Measurements from ENCODE around the gene WDFY4.

Gene WDFY4

GRCh38 chr10:48690791-48691660 lies 6.4 kb downstream of the WDFY4 start:
- no peak for DNase-seq

DNA sequence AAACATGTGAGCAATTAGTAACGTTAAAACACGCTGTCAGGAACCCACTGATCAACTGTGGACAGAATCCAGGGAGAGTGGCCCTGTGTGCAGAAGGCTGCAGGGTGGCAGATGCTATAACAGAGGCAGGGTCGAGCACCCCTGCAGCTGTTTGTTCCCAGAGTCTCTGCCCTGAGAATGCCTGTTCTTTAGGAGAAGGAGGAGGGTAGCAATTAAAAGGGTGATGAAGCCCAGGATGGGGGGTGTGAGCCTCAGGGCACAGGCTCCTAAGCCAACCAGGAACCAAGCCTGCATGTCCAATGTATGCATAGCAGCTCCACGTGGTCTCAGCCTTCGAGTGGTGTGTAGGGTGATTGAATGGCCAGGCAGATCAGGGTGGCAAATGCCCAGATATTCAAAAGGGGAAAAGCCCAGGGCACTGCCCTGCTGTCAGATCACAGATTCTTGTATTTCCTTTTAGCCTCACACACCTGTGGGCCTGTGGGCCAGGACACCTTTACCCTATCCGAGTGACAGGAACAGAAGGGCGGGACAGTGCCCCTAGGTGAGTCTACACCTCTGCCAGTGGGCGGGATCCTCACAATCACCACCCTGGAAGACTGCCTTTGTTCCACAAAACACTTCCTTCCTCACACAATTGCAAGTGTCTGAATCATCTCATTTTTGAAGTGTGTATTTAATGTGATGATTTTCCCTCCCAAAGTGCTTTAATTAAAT lies 7.3 kb downstream of the WDFY4 start:
- no peak for DNase-seq

DNA sequence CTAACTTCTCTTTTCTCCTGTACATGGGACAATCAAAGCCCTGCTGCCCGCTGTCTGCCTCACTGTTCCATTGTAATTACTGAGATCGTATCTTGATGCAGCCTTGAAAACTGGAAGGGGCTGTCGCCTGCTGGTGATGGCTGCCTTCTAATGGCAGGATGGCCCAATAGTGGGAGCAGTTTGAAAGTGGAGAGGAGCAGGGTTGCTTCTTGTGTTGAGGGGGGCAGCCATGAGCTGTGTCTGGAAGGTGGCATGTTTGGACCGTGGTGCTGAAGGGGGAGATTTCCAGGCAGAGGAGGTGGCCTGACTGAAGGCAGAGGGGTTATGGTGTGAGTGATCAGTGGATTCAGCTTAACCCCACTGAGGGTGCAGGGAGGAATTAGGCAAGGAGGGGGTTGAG lies 8.1 kb downstream of the WDFY4 start:
- no peak for DNase-seq

DNA sequence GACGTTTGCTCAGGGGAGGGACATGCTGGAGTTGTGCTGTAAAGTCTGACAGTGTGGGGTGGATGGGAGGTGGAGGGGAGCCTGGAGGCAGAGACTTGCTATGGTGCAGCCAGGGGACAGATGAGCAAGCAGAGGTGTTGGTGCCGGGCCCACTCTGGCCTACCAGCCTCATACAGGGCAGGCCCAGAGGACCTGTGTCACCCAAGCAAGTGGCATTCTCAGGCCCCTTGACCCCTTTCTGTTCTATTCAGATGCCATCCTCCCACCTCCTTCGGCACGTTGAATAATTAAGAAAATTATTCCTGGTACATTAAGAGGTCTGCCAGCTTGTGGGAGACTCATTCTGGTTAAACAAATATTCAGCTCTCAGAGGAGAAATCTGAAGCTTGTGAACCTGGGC lies 8.5 kb downstream of the WDFY4 start:
- no peak for DNase-seq

DNA sequence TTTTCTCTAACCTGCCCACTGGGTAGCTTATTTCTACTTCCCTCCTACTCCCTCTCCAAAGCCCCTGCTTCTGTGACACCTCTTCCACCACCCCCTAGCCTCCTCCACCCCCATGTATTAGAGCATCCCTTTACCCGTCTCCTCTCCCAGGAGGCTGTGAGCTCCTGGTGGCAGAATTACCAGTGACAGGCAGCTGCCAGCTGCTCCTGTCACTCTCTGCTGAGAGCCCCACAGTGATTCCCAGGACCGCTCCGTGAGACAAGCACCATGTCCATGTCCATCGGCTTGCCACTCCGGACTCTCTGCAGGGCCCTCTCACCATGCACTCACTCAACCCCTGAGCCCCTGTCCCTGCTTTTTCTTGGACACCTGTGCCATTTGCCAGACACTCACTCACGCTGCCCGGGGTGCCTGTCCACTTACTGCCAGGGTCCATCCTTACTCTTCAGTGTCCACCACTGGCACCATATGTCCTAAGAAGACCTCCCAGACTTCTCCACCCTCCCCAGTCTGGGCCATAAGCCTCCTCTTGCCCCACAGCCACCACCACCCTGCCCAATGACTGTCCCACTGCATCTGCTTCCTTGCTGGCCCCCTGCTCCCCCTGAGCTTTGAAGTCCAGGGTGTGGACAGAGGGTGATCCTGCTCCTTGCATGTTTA lies 9.8 kb downstream of the WDFY4 start:
- no peak for DNase-seq

DNA sequence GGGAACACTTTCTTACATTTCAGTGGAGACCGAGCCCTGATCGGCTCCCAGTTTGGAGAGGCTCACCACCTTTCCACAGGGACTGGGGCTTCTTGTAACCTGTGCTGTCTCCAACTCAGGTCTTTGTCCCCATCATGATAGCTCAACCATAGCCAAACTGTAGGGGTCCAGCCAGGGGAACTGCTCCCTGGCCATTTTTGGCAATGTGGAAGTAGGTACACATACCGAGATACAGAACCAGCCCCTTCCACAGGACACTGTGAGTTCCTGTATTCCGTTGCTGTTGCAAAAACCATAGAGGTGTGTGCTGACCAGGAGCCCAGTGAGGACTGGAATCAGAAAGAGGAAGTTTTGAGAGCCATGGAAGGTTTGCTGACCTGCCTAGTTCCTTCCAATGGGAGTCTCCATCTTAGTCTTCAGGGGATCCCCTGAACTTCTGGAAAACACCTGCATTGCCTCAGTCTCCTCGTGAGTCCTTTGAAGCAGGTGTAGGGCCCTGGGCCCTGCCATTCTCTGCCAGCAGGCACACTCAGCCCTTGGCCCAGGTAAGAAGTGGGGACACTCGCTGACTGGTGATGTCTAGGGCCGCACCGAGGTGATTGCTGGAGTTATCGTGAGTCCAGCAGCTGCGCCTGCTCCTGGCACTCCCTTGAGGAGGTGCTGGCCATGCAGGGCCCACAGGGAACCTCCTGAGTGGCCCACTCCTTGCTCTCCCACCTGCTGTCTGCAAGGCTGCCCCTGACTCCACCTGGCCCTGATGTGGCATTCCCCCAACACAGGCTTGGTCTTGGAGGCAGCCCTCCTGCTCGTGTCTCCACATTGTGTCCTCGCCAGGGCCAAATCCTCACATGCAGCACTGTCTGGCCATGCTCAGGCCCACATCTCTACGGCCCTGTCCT lies 11.2 kb downstream of the WDFY4 start:
- DNase-seq = no peak

DNA sequence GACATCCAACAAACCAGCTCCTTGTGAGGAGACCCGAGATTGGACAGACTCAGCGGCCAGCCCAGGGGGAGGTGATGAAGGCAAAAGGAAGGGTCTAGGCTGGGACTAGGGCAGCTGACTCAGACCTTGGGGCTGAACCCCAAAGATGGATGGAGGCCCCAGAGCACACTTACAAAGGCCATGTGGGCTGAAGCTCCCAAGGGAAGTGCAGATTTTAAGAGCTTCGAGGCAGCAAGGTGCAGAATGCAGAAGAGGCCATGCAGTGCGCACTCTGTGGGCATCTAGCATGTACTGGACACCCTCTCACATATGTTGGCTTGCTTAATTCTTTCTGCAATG lies 11.8 kb downstream of the WDFY4 start:
- no peak for DNase-seq

DNA sequence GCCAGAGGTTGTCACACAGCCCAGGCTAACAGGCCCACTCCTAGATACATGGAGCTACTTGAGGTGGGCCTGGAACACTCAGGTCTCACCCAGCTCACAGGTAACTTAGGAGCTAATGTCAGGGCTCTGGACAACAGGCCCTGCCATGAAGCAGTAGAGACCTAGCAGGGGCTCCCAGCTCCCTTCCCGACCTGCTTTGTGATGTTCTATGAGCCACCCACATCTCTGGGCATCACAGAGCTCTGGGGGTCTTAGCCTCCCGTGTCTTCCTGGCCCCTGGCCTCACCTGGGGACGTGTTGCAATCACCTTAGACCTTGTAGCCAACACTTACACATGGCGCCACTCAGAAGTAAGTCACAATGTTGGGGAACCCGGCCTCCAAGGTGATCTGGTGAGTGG lies 12.4 kb downstream of the WDFY4 start:
- no peak for DNase-seq

DNA sequence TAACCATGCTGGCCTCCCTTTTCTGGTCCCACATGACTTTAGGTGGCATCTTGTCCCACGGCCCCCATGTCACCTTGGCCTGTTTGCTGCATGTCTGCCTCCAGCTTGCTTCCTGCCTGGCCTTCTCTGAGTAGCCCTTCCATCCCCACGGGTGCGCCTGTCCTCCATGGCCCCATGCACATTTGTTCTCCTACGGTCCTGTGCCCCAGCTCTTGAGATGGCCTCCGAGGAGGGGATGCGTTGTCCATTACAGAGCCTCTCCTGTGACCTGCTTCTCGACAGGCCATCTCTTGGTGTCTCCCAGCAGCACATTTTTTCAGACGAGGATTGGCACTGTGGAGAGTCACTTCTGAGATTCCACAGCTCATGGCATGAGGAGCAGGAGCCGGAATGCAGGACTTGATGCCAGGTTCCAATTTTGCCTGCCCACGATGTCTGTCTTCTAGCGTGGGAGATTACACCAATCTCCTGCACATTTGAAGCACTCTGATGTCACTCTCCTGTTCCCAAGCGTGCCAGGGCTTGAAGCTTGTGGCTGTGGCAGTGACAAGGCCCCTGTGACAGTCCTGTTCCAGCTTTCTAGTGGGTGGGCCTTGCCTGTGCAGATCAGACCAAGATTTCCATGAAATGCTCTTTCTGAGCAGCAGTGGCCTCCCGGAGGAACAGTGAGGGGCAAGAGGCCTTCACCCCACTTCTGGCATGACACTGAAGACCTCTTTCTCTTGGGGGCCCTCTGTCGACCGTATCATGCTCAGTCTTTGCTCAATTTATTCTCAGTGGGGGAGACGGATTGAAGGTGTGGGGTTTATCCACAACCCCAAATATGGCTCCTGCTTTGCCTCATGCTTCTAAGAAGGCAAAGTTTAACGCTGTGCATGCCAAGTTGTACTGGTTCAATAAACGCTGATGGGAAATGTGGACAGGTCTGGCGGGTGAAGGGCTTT lies 13.4 kb downstream of the WDFY4 start:
- DNase-seq = no peak

DNA sequence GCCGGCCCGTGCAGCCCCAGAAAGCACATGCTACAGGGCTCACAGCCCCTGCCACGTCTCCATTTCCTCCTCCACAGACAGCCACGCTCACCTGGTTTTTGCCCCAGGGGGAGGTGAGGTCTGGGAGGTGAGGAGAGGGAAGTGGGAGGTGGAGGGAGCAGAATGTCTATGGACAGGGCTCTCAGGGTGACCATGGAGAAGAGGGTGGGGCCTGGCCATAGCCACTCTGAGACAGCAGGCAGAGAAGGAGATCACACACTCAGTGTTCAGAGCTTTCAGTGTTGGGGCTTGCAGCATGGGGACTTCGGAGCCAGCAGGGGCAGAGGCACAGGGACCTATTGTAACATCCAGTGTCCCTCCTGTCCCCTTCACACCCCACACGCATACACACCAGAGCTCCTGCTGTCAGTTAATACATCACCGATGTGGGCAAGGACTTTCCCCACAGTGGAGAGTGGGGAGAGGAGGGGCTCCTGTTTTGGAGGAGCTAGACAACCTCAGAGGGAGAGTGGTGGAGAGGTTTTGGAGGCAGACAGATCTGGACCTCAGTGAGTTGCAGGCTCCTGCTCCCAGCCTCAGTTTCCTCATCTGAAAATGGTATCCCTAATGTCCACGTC lies 14.4 kb downstream of the WDFY4 start:
- no peak for DNase-seq

- DNase-seq = no peak
Observed at GRCh38 chr10:48700071-48700470, 15.4 kb downstream of the WDFY4 start.

DNA sequence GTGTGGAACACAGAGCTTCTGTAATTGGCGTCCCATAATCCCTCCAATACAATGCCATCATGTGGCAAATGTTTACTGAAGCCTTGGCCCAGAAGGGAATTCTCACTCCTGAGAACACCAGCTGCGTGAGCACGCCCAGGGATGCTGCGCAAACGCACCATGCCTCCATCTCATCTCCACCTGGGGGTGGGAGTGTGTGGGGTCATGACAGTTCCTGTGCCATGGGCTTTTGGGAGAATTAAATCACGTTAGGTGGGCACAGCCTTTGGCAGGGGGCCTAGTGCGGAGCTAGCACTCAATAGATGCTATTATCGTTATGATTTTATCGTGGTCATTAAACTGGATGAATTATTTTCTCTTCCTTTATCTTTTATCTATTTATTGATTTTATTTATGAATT lies 15.8 kb downstream of the WDFY4 start:
- DNase-seq = no peak

DNA sequence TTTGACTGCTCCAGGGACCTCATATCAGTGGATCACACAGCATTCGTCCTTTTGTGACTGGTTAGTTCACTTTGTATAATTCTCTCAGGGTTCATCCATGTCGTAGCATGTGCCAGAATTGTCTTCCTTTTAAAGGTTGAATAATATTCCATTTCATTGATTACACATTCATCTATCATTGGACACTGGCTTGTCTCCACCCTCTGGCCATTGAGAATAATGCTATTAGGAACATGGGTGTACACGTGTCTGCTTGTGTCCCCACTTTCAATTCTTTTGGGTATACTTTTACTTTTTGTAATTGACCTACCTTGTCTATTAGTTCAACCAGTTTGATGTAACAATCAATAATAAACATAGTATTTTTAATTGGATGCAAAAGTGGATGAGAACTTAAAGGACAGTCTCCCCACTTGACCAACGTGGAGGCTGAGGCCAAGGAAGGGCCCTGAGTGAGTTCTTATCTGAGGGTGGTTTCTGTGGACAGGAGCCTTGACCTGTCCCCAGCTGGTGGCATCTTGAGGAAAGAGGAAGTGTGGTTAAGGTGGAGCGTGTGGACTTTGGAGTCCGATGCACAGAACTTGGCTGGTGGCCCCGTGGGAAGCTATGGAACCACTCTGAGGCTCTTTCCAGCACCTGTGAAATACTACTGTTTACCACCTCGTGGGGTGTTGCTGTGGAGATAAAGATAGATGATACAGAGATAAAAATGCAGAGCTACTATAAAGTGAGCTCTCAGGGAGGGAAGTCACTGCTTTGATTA lies 16.6 kb downstream of the WDFY4 start:
- DNase-seq = no peak

- no peak for DNase-seq
Observed at GRCh38 chr10:48701941-48702340, 17.3 kb downstream of the WDFY4 start.

DNA sequence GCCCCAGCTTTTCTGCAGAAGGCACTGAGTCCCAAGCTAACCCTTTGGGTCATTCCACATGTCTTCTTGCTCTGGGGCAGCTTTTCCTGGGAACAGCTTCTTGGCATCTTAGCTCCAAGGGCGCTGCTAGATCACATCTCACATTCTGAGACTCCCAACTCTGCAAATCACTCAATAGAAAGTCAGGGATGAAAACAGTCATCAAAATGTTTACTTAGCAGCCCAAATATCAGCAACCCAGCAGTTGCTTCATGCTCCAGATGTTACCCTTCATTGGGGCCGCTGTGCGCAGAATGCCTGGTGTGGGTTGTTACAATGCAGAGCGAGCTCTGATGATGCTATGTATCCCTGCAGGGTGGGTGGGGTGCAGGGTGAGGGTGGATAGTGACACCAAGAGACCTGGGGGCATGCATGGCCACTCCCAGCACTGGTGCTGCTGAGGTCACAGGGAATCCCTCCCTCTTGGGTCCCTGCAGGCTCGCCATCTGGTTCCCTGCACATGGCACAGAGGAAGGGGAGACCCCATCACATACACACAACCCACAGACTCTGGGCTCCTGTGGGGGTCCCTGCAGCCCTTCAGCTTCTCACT lies 19.0 kb downstream of the WDFY4 start:
- DNase-seq = no peak

DNA sequence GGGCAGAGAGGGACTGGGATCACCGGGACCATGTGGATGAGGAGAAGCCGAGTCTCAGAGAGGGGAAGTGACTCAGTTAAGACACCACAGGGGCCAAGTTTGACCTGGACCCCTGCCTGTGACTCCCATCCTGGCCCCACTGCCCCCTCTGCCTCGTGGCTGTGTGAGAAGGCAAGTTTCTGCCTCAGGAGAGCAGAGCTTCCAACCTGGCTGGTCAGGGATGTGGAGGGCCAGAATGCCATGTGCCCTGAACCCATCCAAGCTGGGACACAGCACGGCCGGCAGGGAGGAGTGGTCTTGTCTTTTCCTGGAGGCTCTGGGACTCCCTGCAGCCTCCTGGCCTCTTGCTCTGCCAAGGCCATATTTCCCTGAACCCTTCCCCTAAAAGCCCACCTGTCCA lies 19.5 kb downstream of the WDFY4 start:
- DNase-seq = no peak

DNA sequence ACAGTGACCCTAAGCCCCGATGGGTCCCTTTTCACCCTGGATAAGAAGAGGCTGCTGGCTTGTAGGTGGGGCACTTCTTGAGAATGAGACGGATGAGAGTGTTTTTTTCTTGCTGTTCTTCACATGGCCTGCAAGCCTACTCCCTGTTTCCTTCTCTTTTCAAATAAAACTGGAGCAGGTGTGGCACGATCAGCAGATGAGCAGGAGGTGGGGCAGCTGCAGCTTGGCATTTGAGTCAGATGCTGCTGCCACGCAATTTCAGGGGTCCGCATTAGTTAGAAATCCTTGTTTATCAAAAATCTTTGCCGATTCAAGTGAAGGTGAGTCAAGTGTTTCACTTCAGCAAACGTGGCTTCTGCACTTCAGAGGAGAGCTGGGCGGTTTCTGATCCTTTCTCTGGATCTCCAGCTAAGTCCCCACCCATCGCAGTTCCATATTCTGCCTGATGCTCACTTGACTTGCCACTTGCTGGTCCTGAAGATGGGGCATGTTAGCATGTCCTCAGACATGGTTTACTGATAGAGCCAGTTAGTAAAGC lies 20.8 kb downstream of the WDFY4 start:
- DNase-seq = no peak

GRCh38 chr10:48707472-48707871 lies 22.8 kb downstream of the WDFY4 start:
- DNase-seq = no peak

GRCh38 chr10:48708144-48708543 lies 23.5 kb downstream of the WDFY4 start:
- DNase-seq = peak; percentile 19
